ENCODE measurements around the gene FCN2.

FCN2 gene

GRCh38 chr9:134895908-134896833 is 15.6 kb downstream of the FCN2 start:
- no peak for TF ChIP-seq CTCF (IDR thresholded peaks at IDR 0.05; ENCODE audit: low read depth, low read length, missing control alignments)
- H3K4me3 ChIP-seq (replicated peaks; ENCODE audit: low read depth, low read length), result no peak overlapping the region
- peak; percentile 86 for DNase-seq (ENCODE audit: extremely low read depth, low read depth)

- no peak overlapping the region for H3K4me3 ChIP-seq (replicated peaks; ENCODE audit: low read depth, low read length)
- no peak for DNase-seq (ENCODE audit: extremely low read depth, low read depth)
- TF ChIP-seq CTCF (IDR thresholded peaks at IDR 0.05; ENCODE audit: low read depth, low read length, missing control alignments), result no peak
These were observed 16.4 kb downstream of the FCN2 start for GRCh38 chr9:134896834-134897583.

GRCh38 chr9:134897584-134898170 is 17.1 kb downstream of the FCN2 start:
- TF ChIP-seq CTCF (IDR thresholded peaks at IDR 0.05; ENCODE audit: low read depth, low read length, missing control alignments), result no peak
- H3K4me3 ChIP-seq (replicated peaks; ENCODE audit: low read depth, low read length), result no peak overlapping the region
- DNase-seq (ENCODE audit: extremely low read depth, low read depth), result no peak

GRCh38 chr9:134898319-134898718 is 17.7 kb downstream of the FCN2 start:
- TF ChIP-seq CTCF (IDR thresholded peaks at IDR 0.05; ENCODE audit: low read depth, low read length, missing control alignments), result no peak
- no peak overlapping the region for H3K4me3 ChIP-seq (replicated peaks; ENCODE audit: low read depth, low read length)
- no peak for DNase-seq (ENCODE audit: extremely low read depth, low read depth)

GRCh38 chr9:134899168-134899567 is 18.6 kb downstream of the FCN2 start:
- H3K4me3 ChIP-seq (replicated peaks; ENCODE audit: low read depth, low read length), result no peak overlapping the region
- no peak for DNase-seq (ENCODE audit: extremely low read depth, low read depth)
- TF ChIP-seq CTCF (IDR thresholded peaks at IDR 0.05; ENCODE audit: low read depth, low read length, missing control alignments), result no peak

GRCh38 chr9:134899818-134900217 is 19.2 kb downstream of the FCN2 start:
- no peak for DNase-seq (ENCODE audit: extremely low read depth, low read depth)
- TF ChIP-seq CTCF (IDR thresholded peaks at IDR 0.05; ENCODE audit: low read depth, low read length, missing control alignments), result no peak
- no peak overlapping the region for H3K4me3 ChIP-seq (replicated peaks; ENCODE audit: low read depth, low read length)
